GM23338 (cell line): ENCODE data around the gene C15orf61. TPM values are rescaled to one million over a fixed set of nuclear protein-coding genes. Genes with fewer than 3 reads are reported as not detected.

Experiments used
- ATAC-seq: fragments of 200-7000 bp; cut with Tn5 transposase; 3 replicates; pipeline ENCODE4 v1.9.1; 2020
- DNase-seq: peaks from one replicate; pipeline ENCODE4 v3.0.0-alpha.2; 2015; ENCODE audit warnings: low spot score
- H2AFZ ChIP-seq: fragments of 200-600 bp; sonication (generic); 2 replicates; pipeline ENCODE4 v1.8.0; 2016; ENCODE audit warnings: antibody characterized with exemption, mild to moderate bottlenecking, moderate library complexity
- H3F3A ChIP-seq: fragments of 200-600 bp; sonication (generic); replicated peaks from 2 replicates; pipeline ENCODE4 v1.8.0; 2017; ENCODE audit warnings: antibody characterized with exemption, mixed run types, low read depth
- H3K27ac ChIP-seq: fragments of 200-600 bp; sonication (generic); 2 replicates; pipeline ENCODE4 v1.6.1; 2016; ENCODE audit warnings: low read depth
- H3K27me3 ChIP-seq: fragments of 200-600 bp; sonication (generic); 2 replicates; pipeline ENCODE4 v1.8.0; 2016; ENCODE audit warnings: mild to moderate bottlenecking, mixed run types, moderate library complexity; ENCODE audit not compliant: insufficient read depth
- H3K36me3 ChIP-seq: fragments of 200-600 bp; sonication (generic); 2 replicates; pipeline ENCODE4 v1.8.0; 2016; ENCODE audit warnings: mild to moderate bottlenecking; ENCODE audit not compliant: insufficient read depth
- H3K4me1 ChIP-seq: fragments of 200-600 bp; sonication (generic); 2 replicates; pipeline ENCODE4 v1.8.0; 2016; ENCODE audit warnings: mild to moderate bottlenecking, moderate library complexity; ENCODE audit not compliant: insufficient read depth
- H3K4me2 ChIP-seq: fragments of 200-600 bp; sonication (generic); 2 replicates; pipeline ENCODE4 v1.7.1; 2017; ENCODE audit warnings: mixed run types
- H3K4me3 ChIP-seq: fragments of 200-600 bp; sonication (generic); 2 replicates; pipeline ENCODE4 v1.6.1; 2016; ENCODE audit warnings: mixed run types
- H3K79me2 ChIP-seq: fragments of 200-600 bp; sonication (generic); replicated peaks from 2 replicates; pipeline ENCODE4 v1.8.0; 2017; ENCODE audit warnings: mild to moderate bottlenecking; ENCODE audit not compliant: insufficient read depth
- H3K9me2 ChIP-seq: fragments of 200-600 bp; sonication (generic); 2 replicates; pipeline ENCODE4 v1.8.0; 2017; ENCODE audit not compliant: insufficient read depth
- H4K20me1 ChIP-seq: fragments of 200-600 bp; sonication (generic); replicated peaks from 2 replicates; pipeline ENCODE4 v1.8.0; 2017; ENCODE audit warnings: mild to moderate bottlenecking; ENCODE audit not compliant: insufficient read depth
- H3K27ac Mint-ChIP-seq: 2 replicates; pipeline ENCODE4 v1.8.0; 2020; ENCODE audit warnings: inconsistent platforms, mild to moderate bottlenecking, moderate library complexity, mixed read lengths
- H3K27me3 Mint-ChIP-seq: 3 replicates; pipeline ENCODE4 v1.8.0; 2022; ENCODE audit warnings: low read depth, mild to moderate bottlenecking, moderate library complexity, mixed read lengths, inconsistent platforms; ENCODE audit not compliant: insufficient read depth, poor library complexity
- H3K36me3 Mint-ChIP-seq: 3 replicates; pipeline ENCODE4 v1.8.0; 2021; ENCODE audit warnings: low read depth, mild to moderate bottlenecking, inconsistent platforms, moderate library complexity, mixed read lengths
- H3K4me1 Mint-ChIP-seq: 3 replicates; pipeline ENCODE4 v1.8.0; 2020; ENCODE audit warnings: mild to moderate bottlenecking, inconsistent platforms, mixed read lengths
- H3K4me3 Mint-ChIP-seq: 3 replicates; pipeline ENCODE4 v1.8.0; 2021; ENCODE audit warnings: moderate library complexity, mild to moderate bottlenecking, inconsistent platforms, mixed read lengths
- H3K9me3 Mint-ChIP-seq: 3 replicates; pipeline ENCODE4 v1.8.0; 2020; ENCODE audit warnings: moderate library complexity, mild to moderate bottlenecking, inconsistent platforms, mixed read lengths
- EZH2 ChIP-seq: fragments of 200-600 bp; sonication (generic); IDR thresholded peaks from one replicate; pipeline ENCODE4 v1.8.0; 2017; ENCODE audit warnings: antibody characterized with exemption, mild to moderate bottlenecking, low read depth; ENCODE audit not compliant: unreplicated experiment
- JUNB ChIP-seq: IDR thresholded peaks from one replicate; pipeline ENCODE4 v1.6.1; 2016; ENCODE audit warnings: antibody characterized with exemption; ENCODE audit not compliant: unreplicated experiment
- ZNF331 ChIP-seq: fragments of 250-450 bp; sonication (Bioruptor Pico); IDR thresholded peaks from 2 replicates; pipeline ENCODE4 v1.5.0; 2020; ENCODE audit warnings: low read depth, mild to moderate bottlenecking, moderate library complexity
- ZNF462 ChIP-seq: fragments of 250-450 bp; sonication (Bioruptor Pico); IDR thresholded peaks from 2 replicates; pipeline ENCODE4 v1.5.0; 2020; ENCODE audit warnings: mild to moderate bottlenecking, moderate library complexity
- polyA plus RNA-seq: library from polyadenylated mRNA; unstranded; fragments of >200 nt; fragmentation: Nextera tagmentation; extraction: Ambion mirVana; gene quantifications from 2 replicates; pipeline ENCODE4 v1.2.1, GENCODE V29; 2016
- total RNA-seq: library from RNA; depleted of rRNA; stranded (reverse); fragments of >200 nt; shearing (Covaris generic); gene quantifications from 2 replicates; pipeline ENCODE4 v1.2.3, GENCODE V29; 2014
- TF ChIP-seq, protein P1 (sequence below), 2 experiments: fragments of 200-600 bp in 1 of 2; sonication (generic) in 1 of 2; conservative IDR thresholded peaks; 2 replicates each; pipeline versions ENCODE4 v1.5.1 to v1.6.1; 2016 to 2017; ENCODE audit warnings: antibody characterized with exemption in 2 of 2, low read depth in 2 of 2, mild to moderate bottlenecking in 2 of 2, moderate library complexity in 1 of 2

The C15orf61 gene
- total and polyA plus RNA-seq, 2 experiments from 2014 or later = 1.8 to 5.9 TPM

GRCh38 chr15:67501177-67501835 lies 19.6 kb upstream of the C15orf61 start:
- Mint-ChIP-seq H3K4me1 (peaks cover 22% of the 10 kb centered on the region), H3K9me3 (no peaks in the 10 kb centered on the region; the same call in 2 of the 3 replicates), H3K4me3 (no peak overlapping the region), H3K27ac (no peak overlapping the region), H3K27me3 (no peaks in the 10 kb centered on the region), H3K36me3 (no peaks in the 10 kb centered on the region)
- ATAC-seq = peak; percentile 69
- Histone ChIP-seq H3K79me2 (no peaks in the 10 kb centered on the region), H3K4me1 (peaks cover 17% of the 10 kb centered on the region; the same call in 1 of the 2 replicates), H3K9me2 (no peaks in the 10 kb centered on the region), H3K4me3 (no peak overlapping the region), H3K4me2 (peak overlapping the region; percentile 44; the same call in 1 of the 2 replicates), H3F3A (no peaks in the 10 kb centered on the region), H3K36me3 (no peaks in the 10 kb centered on the region), H2AFZ (no peak overlapping the region), H4K20me1 (no peaks in the 10 kb centered on the region; the same call in 1 of the 2 replicates), H3K27ac (no peak overlapping the region), H3K27me3 (no peaks in the 10 kb centered on the region)
- peak; percentile 37 for DNase-seq
- TF ChIP-seq, protein P1, sequence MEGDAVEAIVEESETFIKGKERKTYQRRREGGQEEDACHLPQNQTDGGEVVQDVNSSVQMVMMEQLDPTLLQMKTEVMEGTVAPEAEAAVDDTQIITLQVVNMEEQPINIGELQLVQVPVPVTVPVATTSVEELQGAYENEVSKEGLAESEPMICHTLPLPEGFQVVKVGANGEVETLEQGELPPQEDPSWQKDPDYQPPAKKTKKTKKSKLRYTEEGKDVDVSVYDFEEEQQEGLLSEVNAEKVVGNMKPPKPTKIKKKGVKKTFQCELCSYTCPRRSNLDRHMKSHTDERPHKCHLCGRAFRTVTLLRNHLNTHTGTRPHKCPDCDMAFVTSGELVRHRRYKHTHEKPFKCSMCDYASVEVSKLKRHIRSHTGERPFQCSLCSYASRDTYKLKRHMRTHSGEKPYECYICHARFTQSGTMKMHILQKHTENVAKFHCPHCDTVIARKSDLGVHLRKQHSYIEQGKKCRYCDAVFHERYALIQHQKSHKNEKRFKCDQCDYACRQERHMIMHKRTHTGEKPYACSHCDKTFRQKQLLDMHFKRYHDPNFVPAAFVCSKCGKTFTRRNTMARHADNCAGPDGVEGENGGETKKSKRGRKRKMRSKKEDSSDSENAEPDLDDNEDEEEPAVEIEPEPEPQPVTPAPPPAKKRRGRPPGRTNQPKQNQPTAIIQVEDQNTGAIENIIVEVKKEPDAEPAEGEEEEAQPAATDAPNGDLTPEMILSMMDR (conservative IDR thresholded peaks at IDR 0.05; ENCODE audit: low read depth in 2 of 2) = peak; percentile 29 to 57; a peak in 3 of 4 replicates
- no peak for TF ChIP-seq JUNB
- no peak for TF ChIP-seq ZNF331 (CRISPR knock-in tag)
- TF ChIP-seq EZH2 = no peak
- no peak for TF ChIP-seq ZNF462 (CRISPR knock-in tag)
